ENCODE data around the gene STRBP. TPM values are rescaled to one million over a fixed set of nuclear protein-coding genes. Genes with fewer than 3 reads are reported as not detected.
"Not testable (repeated sequence)": the region's sequence is repeated elsewhere in the genome, so short reads cannot be mapped to it uniquely, and the experiment has no call there.

STRBP gene
- polyA plus RNA-seq, 3 donors from 2014 or later = 9.0 to 15.8 (median 10.4) TPM

- H3K4me1 Mint-ChIP-seq = peaks cover 0 to 4% of the 10 kb centered on the region in 2 donors
- DNase-seq = no peak
- peaks cover under 1 to 9% (median 8%) of the 10 kb centered on the region in 3 donors for H3K27me3 Mint-ChIP-seq (ENCODE audit: low read depth in 3 of 3)
- H3K9me3 Mint-ChIP-seq = no peaks in the 10 kb centered on the region
- H3K36me3 Mint-ChIP-seq = no peaks in the 10 kb centered on the region
- no peak overlapping the region for H3K4me3 Mint-ChIP-seq
- no peak overlapping the region for H3K27ac Mint-ChIP-seq
These were observed 8.2 kb upstream of the STRBP start for GRCh38 chr9:123276551-123276950.

- H3K9me3 Mint-ChIP-seq; H3K4me1 Mint-ChIP-seq; H3K36me3 Mint-ChIP-seq; H3K27ac Mint-ChIP-seq; DNase-seq; H3K27me3 Mint-ChIP-seq (ENCODE audit: low read depth in 3 of 3): not testable (repeated sequence)
- H3K4me3 Mint-ChIP-seq = peak overlapping the region in 1 of 5 donors; percentile 16
These were observed 2.7 kb upstream of the STRBP start for GRCh38 chr9:123271133-123271532.

- Mint-ChIP-seq H3K27me3 (ENCODE audit: low read depth in 3 of 3) (peaks cover 2 to 7% (median 5%) of the 10 kb centered on the region in 3 donors), H3K4me3 (peak overlapping the region; percentile 44 to 93 (median 68)), H3K27ac (peak overlapping the region in 1 of 6 donors; percentile 73), H3K4me1 (peaks cover 5 to 11% of the 10 kb centered on the region in 2 donors), H3K36me3 (no peaks in the 10 kb centered on the region), H3K9me3 (no peaks in the 10 kb centered on the region)
- DNase-seq = no peak
These were observed 895 bp upstream of the STRBP start for GRCh38 chr9:123269281-123269680.

- Mint-ChIP-seq H3K9me3 (no peaks in the 10 kb centered on the region), H3K4me3 (peak overlapping the region in 2 of 5 donors; percentile 88 to 93), H3K4me1 (peaks cover 5 to 11% of the 10 kb centered on the region in 2 donors), H3K27me3 (ENCODE audit: low read depth in 3 of 3) (peaks cover 0 to 7% (median 5%) of the 10 kb centered on the region in 3 donors), H3K27ac (no peak overlapping the region), H3K36me3 (no peaks in the 10 kb centered on the region)
- no peak for DNase-seq
These were observed 254 bp downstream of the STRBP start for GRCh38 chr9:123268199-123268464.

GRCh38 chr9:123267481-123268198 lies 746 bp downstream of the STRBP start:
- H3K36me3 Mint-ChIP-seq = no peaks in the 10 kb centered on the region

GRCh38 chr9:123266655-123267399 lies 1.6 kb downstream of the STRBP start:
- peak overlapping the region; percentile 73 to 93 (median 87) for H3K4me3 Mint-ChIP-seq
- H3K36me3 Mint-ChIP-seq = no peaks in the 10 kb centered on the region
- DNase-seq = no peak
- H3K4me1 Mint-ChIP-seq = peaks cover 5 to 11% of the 10 kb centered on the region in 2 donors
- H3K27ac Mint-ChIP-seq = peak overlapping the region in 2 of 6 donors; percentile 36 to 64
- peaks cover 0 to 7% (median 5%) of the 10 kb centered on the region in 3 donors for H3K27me3 Mint-ChIP-seq (ENCODE audit: low read depth in 3 of 3)
- no peaks in the 10 kb centered on the region for H3K9me3 Mint-ChIP-seq

More at GRCh38 chr9:123267481-123268198, 746 bp downstream of the STRBP start:
- H3K4me1 Mint-ChIP-seq = peaks cover 5 to 11% of the 10 kb centered on the region in 2 donors
- peak overlapping the region; percentile 73 to 93 (median 87) for H3K4me3 Mint-ChIP-seq
- H3K27ac Mint-ChIP-seq = peak overlapping the region in 2 of 6 donors; percentile 64 to 71
- H3K9me3 Mint-ChIP-seq = no peaks in the 10 kb centered on the region
- H3K27me3 Mint-ChIP-seq (ENCODE audit: low read depth in 3 of 3) = peaks cover 0 to 7% (median 5%) of the 10 kb centered on the region in 3 donors
- no peak for DNase-seq

GRCh38 chr9:123265833-123266232 lies 2.6 kb downstream of the STRBP start:
- Mint-ChIP-seq H3K27ac (no peak overlapping the region), H3K36me3 (no peaks in the 10 kb centered on the region), H3K4me1 (peaks cover 5 to 11% of the 10 kb centered on the region in 2 donors), H3K9me3 (no peaks in the 10 kb centered on the region), H3K4me3 (no peak overlapping the region), H3K27me3 (ENCODE audit: low read depth in 3 of 3) (peaks cover 0 to 7% (median 5%) of the 10 kb centered on the region in 3 donors)
- DNase-seq = no peak

GRCh38 chr9:123263227-123263626 lies 5.2 kb downstream of the STRBP start:
- no peak overlapping the region for H3K27ac Mint-ChIP-seq
- H3K9me3 Mint-ChIP-seq = no peaks in the 10 kb centered on the region
- DNase-seq = no peak

GRCh38 chr9:123262338-123262737 lies 6.0 kb downstream of the STRBP start:
- no peak overlapping the region for H3K27ac Mint-ChIP-seq
- no peaks in the 10 kb centered on the region for H3K36me3 Mint-ChIP-seq
- peaks cover 0 to 6% (median 3%) of the 10 kb centered on the region in 3 donors for H3K27me3 Mint-ChIP-seq (ENCODE audit: low read depth in 3 of 3)
- H3K9me3 Mint-ChIP-seq = no peaks in the 10 kb centered on the region
- H3K4me3 Mint-ChIP-seq = no peak overlapping the region
- DNase-seq = no peak
- H3K4me1 Mint-ChIP-seq = peaks cover 6 to 9% of the 10 kb centered on the region in 2 donors

More at GRCh38 chr9:123263227-123263626, 5.2 kb downstream of the STRBP start:
- no peaks in the 10 kb centered on the region for H3K36me3 Mint-ChIP-seq
- peaks cover 6 to 13% of the 10 kb centered on the region in 2 donors for H3K4me1 Mint-ChIP-seq
- no peak overlapping the region for H3K4me3 Mint-ChIP-seq
- H3K27me3 Mint-ChIP-seq (ENCODE audit: low read depth in 3 of 3) = peaks cover 0 to 7% (median 5%) of the 10 kb centered on the region in 3 donors

GRCh38 chr9:123261006-123261677 lies 7.2 kb downstream of the STRBP start:
- peaks cover 6 to 7% of the 10 kb centered on the region in 2 donors for H3K4me1 Mint-ChIP-seq
- H3K27ac Mint-ChIP-seq = no peak overlapping the region
- no peak for DNase-seq
- H3K36me3 Mint-ChIP-seq = no peaks in the 10 kb centered on the region
- peaks cover 0 to 2% (median 1%) of the 10 kb centered on the region in 3 donors for H3K27me3 Mint-ChIP-seq (ENCODE audit: low read depth in 3 of 3)
- H3K9me3 Mint-ChIP-seq = no peaks in the 10 kb centered on the region
- H3K4me3 Mint-ChIP-seq = no peak overlapping the region

GRCh38 chr9:123260340-123260739 lies 8.0 kb downstream of the STRBP start:
- DNase-seq = no peak
- H3K4me1 Mint-ChIP-seq = peaks cover 6 to 7% of the 10 kb centered on the region in 2 donors
- H3K27me3 Mint-ChIP-seq (ENCODE audit: low read depth in 3 of 3) = peaks cover 0 to 2% (median 1%) of the 10 kb centered on the region in 3 donors
- H3K4me3 Mint-ChIP-seq = no peak overlapping the region
- H3K9me3 Mint-ChIP-seq = no peaks in the 10 kb centered on the region
- no peak overlapping the region for H3K27ac Mint-ChIP-seq
- H3K36me3 Mint-ChIP-seq = no peaks in the 10 kb centered on the region

- H3K27ac Mint-ChIP-seq = no peak overlapping the region
- no peak for DNase-seq
- H3K27me3 Mint-ChIP-seq (ENCODE audit: low read depth in 3 of 3) = peaks cover 0 to 2% (median 1%) of the 10 kb centered on the region in 3 donors
- H3K9me3 Mint-ChIP-seq = no peaks in the 10 kb centered on the region
- H3K4me3 Mint-ChIP-seq = no peak overlapping the region
- peaks cover 6% of the 10 kb centered on the region in 2 donors for H3K4me1 Mint-ChIP-seq
- H3K36me3 Mint-ChIP-seq = no peaks in the 10 kb centered on the region
These were observed 11.1 kb downstream of the STRBP start for GRCh38 chr9:123257276-123257675.

GRCh38 chr9:123255718-123256117 lies 12.7 kb downstream of the STRBP start:
- Mint-ChIP-seq H3K9me3 (no peaks in the 10 kb centered on the region), H3K27me3 (ENCODE audit: low read depth in 3 of 3) (peaks cover 0 to 2% (median 1%) of the 10 kb centered on the region in 3 donors), H3K4me3 (no peak overlapping the region), H3K27ac (no peak overlapping the region), H3K4me1 (peaks cover 6% of the 10 kb centered on the region in 2 donors), H3K36me3 (no peaks in the 10 kb centered on the region)
- DNase-seq = no peak

- no peak for DNase-seq
- H3K4me1 Mint-ChIP-seq = no peaks in the 10 kb centered on the region
- peaks cover 0 to 2% (median 1%) of the 10 kb centered on the region in 3 donors for H3K27me3 Mint-ChIP-seq (ENCODE audit: low read depth in 3 of 3)
- no peak overlapping the region for H3K27ac Mint-ChIP-seq
- H3K9me3 Mint-ChIP-seq = no peaks in the 10 kb centered on the region
- no peaks in the 10 kb centered on the region for H3K36me3 Mint-ChIP-seq
- H3K4me3 Mint-ChIP-seq = no peak overlapping the region
These were observed 15.2 kb downstream of the STRBP start for GRCh38 chr9:123253204-123253603.

Data from immature natural killer cell (primary cell).